ELR (cell line): Measurements from ENCODE around the gene GNAT1.
A peak's percentile ranks its signal among the peaks of the same experiment; 100 is the strongest.

ENCODE experiments used
- DNase-seq: peaks from one replicate; pipeline ENCODE4 v3.0.0-alpha.2; 2015; ENCODE audit warnings: low read depth

GNAT1 gene

DNA sequence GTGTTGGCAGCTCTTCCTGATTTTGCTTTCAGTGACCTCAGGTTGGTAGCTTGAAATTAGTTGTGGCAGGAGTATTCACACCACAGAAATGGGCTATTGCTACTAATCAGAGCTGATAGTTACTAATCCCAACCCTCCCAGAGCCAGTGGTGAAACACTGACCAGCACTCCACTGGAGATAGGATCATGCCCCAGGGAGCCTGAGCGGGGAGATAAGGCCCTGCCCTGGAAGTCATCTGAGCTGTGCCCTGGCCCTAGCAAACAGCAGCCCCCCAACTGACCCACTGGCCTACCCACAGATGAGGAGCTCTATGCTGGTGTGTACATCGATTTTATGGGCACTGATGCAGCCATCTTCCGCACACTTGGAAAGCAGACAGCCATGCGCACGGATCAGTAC lies 9.4 kb upstream of the GNAT1 start:
- DNase-seq: no peak

DNA sequence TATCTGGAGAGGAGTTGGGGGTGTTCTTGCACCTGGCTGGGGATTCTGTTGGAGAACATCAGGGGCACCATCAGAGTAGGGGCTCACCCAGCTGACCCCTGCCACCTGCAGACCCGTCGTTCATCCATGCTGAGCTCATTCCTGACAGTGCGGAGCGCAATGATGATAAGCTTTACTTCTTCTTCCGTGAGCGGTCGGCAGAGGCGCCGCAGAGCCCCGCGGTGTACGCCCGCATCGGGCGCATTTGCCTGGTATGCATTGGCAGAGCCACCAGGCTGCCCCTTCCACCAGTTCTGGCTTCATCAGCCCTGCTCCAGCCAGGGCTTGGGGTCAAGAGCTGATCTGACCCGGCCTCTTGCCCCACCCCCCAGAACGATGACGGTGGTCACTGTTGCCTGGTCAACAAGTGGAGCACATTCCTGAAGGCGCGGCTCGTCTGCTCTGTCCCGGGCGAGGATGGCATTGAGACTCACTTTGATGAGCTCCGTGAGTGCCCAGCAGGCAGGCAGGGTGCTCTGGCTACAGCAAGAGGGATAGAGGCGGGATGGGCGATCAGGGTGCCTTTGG lies 8.8 kb upstream of the GNAT1 start:
- DNase-seq: no peak

DNA sequence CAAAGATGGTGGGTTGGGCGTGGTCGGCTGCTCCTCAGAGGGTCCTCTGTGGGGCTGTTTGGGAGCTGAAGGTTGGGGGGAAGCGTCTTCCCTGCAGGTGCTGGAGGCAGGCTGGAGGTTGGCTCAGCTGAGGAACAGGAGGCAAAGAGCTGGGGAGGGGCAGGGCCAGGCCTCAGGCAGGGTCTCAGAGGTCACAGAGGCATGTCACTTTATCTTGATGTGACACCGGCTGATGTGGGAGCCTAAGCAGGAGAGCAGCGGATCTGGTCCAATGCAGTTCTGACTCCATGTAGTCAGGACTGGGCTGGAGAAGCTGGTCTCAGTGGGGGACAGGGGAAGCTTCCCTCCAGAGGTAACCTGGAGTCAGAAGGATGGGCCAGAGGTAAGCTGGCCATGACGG lies 7.7 kb upstream of the GNAT1 start:
- no peak for DNase-seq

DNA sequence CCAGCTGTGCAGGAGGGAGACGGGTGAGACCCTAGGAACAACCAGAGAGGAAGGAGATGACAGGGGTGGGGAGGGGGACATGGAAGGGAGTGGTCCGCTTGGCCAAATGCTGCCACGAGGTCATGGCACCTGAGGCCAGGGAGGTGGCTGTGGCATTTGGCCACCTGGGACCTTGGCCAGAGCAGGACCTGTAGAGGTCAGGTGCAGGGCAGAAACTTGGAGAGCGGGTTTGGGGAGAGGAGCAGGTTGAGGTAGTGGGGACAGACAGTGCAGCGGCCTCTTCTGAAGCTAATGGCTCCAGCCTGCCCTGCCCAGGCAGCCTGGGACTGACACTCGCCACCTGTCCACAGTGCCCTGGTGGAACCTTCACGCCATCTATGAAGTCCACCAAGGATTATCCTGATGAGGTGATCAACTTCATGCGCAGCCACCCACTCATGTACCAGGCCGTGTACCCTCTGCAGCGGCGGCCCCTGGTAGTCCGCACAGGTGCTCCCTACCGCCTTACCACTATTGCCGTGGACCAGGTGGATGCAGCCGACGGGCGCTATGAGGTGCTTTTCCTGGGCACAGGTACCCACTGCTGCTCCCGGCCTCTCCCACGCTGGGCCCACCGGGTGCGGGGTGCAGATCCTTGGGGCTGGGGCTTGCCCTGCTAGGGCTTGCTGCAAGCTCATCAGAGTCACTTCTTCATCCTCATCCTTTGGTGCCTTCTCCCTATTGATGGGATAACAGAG lies 7.0 kb upstream of the GNAT1 start:
- no peak for DNase-seq

DNA sequence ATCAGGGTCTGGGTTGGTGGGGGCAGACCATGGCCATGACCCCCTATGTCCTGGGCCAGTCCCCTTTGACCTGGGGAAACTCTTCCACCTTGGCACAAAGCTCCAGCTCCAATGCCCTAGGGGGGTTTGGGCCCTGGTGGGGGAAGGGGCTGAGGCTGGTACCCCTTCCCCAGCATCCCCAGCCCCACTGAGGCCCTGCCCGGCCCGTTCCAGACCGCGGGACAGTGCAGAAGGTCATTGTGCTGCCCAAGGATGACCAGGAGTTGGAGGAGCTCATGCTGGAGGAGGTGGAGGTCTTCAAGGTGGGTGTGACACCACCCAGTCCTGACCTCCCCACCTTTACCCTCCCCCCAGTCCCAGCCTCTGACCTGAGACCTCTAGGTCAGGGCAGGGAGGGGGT lies 6.2 kb upstream of the GNAT1 start:
- no peak for DNase-seq

DNA sequence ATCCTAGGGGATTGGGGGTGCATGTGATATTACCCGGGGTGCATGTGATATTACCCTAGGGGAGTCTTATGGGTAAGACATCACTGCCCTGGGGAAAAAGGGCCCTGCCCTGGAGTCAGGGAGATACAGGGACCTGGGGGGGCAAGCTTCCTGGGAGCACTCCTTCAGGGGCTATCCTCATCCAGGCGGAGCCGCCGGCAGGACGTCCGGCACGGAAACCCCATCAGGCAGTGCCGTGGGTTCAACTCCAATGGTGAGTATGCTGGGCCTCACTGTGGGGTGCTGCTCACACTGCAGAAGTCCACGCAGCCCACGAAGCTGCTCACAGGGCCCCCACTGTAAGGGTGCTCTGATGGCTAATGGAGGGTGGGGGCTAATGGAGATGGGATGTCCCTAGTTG lies 5.3 kb upstream of the GNAT1 start:
- no peak for DNase-seq

DNA sequence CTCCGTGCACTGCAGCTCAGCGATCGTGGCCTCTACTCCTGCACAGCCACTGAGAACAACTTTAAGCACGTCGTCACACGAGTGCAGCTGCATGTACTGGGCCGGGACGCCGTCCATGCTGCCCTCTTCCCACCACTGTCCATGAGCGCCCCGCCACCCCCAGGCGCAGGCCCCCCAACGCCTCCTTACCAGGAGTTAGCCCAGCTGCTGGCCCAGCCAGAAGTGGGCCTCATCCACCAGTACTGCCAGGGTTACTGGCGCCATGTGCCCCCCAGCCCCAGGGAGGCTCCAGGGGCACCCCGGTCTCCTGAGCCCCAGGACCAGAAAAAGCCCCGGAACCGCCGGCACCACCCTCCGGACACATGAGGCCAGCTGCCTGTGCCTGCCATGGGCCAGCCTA lies 3.7 kb upstream of the GNAT1 start:
- no peak for DNase-seq

DNA sequence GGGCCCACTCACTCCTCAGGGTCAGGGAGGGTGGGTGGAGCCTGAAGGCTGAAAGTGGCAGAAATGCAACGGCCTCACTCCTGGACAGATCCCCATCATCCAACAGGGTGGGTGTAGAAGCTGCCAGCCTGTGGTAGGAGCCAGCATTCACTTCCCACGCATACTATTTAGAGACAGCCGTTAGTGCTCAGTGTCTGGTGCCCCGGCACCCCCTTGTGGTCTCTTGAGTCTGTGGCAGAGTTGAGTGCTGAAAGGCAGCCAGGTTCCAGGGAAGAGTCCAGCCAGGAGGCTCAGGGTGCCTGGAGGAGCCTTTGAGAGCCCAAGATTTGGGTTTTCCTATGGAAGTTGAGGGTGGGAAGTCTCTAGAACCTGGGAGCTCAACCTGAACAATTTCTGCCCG lies 2.1 kb upstream of the GNAT1 start:
- DNase-seq: peak; percentile 85

DNA sequence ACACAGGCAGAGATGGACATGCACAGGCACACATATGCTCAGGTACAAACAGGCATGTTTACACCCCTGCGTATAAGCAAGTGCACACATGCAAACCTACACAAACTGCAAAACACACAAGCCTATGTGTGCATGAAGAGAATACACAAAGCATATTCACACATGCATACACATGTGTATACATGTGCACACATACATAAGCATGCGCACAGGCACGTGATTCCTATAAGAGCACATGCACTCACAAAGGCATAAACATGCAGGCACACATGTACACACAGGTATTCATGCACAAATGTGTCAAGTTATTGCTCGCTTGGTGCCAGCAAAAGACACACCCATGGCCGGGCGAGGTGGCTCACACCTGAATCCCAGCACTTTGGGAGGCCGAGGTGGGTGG lies 1.4 kb upstream of the GNAT1 start:
- DNase-seq: no peak

DNA sequence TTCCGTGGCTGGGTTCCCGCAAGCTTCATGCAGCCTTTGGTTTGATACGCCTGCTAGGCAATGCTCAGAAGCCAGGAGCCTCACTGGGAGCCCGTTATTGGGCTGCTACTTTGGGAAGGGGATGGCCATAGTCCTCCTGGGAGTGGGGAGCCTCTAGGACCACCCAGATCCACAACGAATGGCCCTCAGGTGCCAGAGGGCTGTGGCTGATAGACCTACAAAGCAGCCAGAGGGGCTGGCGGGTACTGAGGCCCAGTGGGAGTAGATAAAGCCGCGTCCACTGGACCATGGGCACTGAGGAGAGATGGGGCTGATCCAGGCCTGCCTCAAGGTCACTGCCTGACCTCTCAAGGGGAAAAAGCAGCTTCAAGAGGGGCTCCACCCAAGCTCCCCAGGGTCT lies 714 bp downstream of the GNAT1 start:
- no peak for DNase-seq

DNA sequence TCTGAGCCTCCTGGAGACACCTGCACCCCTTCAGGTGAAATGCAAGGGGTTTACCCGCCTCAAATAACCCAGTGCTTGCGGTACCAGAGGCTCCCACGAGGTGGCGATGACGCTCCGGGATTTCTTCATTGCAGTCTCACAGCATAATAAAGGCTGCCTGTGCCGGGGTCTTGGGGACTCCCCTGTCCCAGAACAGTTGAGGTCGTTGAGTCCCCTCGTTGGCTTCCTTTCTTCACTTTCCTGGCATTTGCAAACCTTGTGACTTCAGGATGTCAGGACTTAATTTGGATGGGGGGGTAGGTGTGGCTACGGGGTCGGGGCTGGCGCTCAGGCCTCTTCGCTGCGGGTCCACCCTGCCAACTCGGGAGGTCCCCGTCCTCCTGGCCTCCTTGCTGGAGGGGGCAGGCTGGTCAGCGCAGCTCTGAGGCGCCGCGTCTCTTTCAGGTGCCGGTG lies 1.3 kb downstream of the GNAT1 start:
- DNase-seq: peak; percentile 64

DNA sequence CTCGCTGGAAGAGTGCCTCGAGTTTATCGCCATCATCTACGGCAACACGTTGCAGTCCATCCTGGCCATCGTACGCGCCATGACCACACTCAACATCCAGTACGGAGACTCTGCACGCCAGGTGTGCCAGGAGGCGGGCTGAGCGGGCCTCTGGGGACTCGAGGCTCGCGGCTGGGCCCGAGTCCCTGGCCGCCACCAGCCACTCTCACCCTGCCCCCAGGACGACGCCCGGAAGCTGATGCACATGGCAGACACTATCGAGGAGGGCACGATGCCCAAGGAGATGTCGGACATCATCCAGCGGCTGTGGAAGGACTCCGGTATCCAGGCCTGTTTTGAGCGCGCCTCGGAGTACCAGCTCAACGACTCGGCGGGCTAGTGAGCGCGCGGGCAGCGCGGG lies 1.9 kb downstream of the GNAT1 start:
- no peak for DNase-seq

DNA sequence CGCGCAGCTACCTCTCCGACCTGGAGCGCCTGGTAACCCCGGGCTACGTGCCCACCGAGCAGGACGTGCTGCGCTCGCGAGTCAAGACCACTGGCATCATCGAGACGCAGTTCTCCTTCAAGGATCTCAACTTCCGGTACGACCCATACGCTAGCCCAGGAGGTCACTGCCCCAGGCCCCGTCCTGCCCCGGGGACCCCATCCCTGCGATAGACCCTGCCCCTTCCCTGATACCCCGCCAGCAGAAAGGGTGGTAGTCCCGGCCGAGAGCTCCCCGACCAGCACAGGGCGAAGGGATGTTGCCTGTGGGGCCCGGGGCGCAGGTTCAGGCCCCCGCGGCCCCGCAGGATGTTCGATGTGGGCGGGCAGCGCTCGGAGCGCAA lies 2.3 kb downstream of the GNAT1 start:
- no peak for DNase-seq

DNA sequence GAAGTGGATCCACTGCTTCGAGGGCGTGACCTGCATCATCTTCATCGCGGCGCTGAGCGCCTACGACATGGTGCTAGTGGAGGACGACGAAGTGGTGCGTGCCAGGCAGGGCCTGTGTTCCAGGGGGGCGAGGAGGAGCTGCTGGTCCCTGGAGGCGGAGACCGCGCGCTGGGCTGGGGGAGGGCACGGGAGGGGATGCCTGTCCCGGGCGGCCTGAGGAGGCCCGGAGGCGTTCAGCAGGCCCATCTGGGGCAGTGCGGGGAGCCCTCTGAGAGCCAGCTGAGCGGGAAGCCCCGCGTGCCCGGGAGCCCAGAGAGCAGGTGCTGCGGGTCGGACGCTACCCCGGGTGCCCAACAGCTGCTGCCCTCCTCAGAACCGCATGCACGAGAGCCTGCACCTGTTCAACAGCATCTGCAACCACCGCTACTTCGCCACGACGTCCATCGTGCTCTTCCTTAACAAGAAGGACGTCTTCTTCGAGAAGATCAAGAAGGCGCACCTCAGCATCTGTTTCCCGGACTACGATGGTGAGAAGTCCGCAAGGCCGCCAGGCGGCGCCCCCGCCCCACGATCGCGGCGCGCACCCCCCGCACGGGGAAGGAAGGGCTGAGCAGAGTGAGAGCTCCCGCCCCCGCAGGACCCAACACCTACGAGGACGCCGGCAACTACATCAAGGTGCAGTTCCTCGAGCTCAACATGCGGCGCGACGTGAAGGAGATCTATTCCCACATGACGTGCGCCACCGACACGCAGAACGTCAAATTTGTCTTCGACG lies 2.9 kb downstream of the GNAT1 start:
- DNase-seq: peak; percentile 71

DNA sequence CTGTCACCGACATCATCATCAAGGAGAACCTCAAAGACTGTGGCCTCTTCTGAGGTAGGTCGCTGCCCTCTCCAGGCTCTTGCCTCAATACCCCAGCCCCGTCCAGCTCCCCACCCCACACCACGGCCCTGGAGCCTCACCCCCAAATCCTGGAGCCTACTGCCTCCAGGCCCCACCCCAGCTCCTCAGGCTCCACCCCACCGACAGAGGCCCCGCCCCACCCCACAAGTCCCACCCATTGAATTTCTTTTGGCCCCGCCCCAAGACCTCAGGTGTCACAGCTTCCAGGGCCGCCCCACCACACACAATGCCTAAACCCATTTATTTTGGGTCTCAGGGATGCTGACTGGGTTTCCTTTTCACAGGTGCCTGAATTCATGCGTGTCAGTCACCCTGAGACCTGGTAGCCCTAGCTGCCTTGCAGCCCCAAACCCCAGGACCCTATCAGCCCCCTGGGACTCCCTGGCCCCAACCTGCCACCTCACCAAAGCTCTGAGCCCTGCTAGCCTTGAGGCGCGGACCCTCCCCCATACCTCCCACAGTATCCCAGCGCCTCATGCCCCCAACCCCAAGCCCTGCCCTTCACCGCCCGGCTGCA lies 3.6 kb downstream of the GNAT1 start:
- DNase-seq: no peak

DNA sequence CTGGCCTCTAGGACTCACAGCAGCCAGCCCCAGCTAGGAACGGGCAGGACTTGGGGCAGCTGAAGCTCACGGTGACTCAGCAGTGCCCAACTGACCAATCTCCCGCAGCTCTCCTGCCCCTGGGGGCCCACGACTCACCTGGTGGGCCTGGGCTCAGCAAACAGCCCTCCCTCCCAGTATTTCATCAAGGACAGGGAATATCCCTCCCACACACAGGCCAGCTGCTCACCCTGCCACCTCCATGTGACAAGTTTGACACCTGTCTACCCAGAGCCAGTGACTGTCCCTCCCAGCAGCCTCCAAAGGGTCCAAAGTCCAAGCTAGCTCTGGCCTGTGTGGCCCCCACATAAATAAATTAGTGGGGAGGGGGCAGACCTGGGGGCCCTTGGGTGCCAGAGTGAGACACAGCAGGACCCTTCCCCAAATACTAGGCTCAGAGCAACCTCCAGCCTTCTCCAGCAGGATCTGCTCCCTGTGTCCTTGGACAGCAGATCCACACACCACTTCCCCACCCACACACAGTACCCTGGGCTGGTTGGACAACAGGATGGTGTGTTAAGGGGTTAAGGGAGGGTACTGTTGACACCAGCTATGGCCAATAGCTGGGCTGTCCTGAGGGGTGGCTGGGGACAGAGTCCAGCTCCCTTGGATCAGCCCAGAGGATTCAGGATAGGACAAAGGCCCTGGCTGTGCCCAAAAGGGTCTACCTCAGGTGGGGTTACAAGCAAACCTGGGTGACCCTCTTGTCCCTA lies 4.3 kb downstream of the GNAT1 start:
- DNase-seq: no peak

DNA sequence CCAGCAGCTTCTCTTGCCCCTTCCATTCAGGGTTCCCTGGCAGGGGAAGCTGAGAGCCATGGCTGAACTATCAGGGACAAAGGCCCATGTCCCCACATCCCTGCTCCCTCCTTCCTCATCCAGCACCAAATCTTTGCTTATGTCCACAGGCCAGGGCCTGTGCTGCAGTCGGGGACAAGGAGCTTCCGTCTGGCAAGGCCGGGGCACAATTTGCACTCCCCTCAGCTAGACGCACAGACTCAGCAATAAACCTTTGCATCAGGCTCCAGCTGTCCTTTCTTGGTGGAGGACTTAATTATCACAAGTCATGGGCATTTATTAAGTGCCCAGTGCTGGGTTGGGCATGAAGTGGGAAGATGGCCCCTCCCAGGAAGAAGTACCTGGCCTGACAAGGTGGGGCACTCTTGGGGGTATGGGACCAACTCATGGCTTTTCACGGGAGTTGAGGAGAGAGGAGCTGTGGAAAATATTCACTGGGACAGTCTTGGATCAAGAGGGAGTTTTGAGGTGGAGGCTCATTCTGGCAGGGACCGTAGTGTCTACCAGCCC lies 4.9 kb downstream of the GNAT1 start:
- no peak for DNase-seq

DNA sequence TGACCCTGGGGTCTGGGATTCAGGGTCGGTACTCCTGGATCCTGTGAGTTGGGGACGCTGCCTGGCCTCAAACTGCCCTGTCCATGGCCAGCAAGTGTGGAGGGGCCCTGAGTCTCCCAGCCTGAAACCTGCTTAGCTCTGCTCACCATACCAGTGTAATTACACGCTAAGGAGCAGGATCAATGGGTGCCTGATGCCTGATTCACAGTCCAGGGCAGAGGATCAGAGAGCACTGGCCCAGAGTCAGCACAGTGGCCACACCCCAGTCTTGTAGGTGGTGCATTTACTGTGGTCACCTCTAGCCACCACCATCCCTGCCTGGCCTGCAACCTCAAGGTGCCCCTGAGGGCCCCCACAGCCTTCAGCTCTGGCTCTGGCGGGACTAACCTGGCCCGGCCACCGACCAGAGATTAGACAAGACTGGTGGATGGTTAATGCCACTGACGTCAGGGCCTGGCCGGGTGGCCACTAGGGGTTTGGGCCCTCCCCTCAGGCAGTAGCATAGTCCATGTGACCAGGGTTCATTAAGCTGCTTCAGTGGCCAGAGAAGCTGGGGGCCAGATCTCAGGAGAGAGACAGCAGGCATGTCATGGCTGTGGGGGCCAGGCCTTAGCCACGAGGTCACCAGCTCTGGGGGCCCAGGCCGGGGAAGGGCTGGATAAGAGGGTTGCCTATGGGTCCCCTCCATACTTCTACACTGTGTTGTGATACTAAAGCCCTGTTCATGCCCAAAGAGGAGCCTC lies 10.3 kb downstream of the GNAT1 start:
- DNase-seq: no peak

DNA sequence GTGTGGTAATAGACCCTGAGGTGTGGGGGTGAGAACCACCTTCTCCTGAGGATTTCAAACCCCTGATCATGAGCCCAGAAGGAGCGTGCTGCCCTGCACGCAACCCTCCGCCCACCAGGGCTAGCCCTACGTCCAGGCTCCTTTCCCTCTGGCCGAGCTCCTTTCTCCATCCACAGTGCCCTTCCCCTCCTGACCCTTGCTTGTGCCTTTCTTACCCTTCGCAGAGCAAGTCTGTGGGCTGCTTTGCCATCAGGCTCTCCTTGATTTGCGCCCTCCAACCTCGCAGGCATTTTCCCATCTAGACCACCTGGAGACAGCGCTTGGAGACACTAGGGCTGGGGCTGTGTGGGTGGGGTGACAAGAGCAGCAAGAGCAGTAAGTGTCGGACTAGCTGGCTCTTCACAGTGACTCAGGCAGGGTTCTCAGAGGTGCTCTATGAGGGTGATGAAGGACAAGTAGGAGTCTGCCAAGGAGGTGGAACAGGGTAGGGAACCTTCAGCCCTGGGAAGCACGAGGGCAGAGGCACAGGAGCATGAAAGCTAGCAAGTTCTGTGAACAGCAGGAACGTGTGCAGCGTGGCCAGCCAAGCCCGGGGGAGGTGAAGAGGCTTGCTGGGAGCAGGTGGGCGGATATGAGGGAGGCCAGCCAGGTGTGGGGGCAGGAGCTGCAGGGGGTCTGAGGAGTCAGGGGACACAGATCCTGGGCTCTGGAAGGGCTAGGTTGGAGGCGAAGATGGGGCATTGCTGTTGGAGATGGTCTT lies 11.1 kb downstream of the GNAT1 start:
- no peak for DNase-seq

DNA sequence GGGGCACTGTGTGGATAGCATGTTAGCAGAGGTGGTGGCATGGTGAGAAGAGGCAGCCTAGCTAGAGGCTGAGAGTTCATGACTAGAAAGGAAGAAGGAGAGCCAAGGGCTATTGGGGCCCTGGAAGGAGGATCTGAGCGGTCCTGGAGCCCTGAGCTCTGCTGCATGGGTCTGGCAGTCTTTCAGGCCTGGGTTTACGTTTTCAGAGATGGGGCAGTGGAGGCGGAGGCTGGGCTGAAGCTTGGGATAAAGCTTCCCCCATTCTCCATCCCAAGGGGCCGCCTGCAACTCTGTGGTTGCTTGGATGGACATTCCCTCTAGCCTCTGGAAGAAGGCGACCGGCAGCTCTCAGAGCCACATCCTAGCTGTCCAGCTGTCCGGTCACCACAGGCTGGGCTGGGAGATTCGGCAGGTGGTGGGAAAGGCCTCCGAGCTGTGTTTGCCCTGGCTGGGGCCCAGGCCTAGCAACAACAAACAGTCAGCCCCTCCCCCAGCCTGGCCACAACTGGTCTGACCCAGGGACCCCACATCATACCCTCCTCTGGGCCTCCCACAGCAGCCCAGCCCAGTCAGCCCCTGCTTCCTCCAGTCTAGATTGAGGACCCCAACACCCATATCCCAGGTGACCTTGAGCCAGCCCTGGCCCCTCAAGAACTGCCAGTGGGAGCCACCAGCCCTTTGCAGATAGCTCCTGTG lies 11.9 kb downstream of the GNAT1 start:
- DNase-seq: no peak
